Suprapubic skin (tissue), 4 donors: Measurements from ENCODE around the gene ZNF169. TPM values are rescaled to one million over a fixed set of nuclear protein-coding genes. Genes with fewer than 3 reads are reported as not detected.

Experiments
- DNase-seq, 2 donors: peaks; one replicate each; pipeline ENCODE4 v3.0.0-alpha.2; 2019; ENCODE audit warnings: low spot score in 2 of 2
- H3K27ac ChIP-seq: fragments of 200-600 bp; sonication (generic); one replicate; pipeline ENCODE4 v1.5.1; 2019
- H3K27me3 ChIP-seq: fragments of 200-600 bp; sonication (generic); one replicate; pipeline ENCODE4 v1.5.1; 2019
- H3K36me3 ChIP-seq: fragments of 200-600 bp; sonication (generic); one replicate; pipeline ENCODE4 v1.5.1; 2019
- H3K4me1 ChIP-seq: fragments of 200-600 bp; sonication (generic); one replicate; pipeline ENCODE4 v1.5.1; 2019
- H3K4me3 ChIP-seq: fragments of 200-600 bp; sonication (generic); one replicate; pipeline ENCODE4 v1.5.1; 2019; ENCODE audit warnings: mild to moderate bottlenecking
- H3K9me3 ChIP-seq: fragments of 200-600 bp; sonication (generic); one replicate; pipeline ENCODE4 v1.5.1; 2019
- CTCF ChIP-seq, 2 donors: fragments of 200-600 bp in 1 of 2; fragments of 450-650 bp in 1 of 2; sonication (generic) in 1 of 2; IDR thresholded peaks; one replicate each; pipeline ENCODE4 v1.5.1; 2016 to 2019; ENCODE audit warnings: antibody characterized with exemption in 2 of 2, mild to moderate bottlenecking in 1 of 2, moderate library complexity in 1 of 2
- EP300 ChIP-seq: sonication (generic); formaldehyde crosslinking; IDR thresholded peaks from one replicate; pipeline ENCODE4 v1.6.1; 2017; ENCODE audit warnings: antibody characterized with exemption
- POLR2A ChIP-seq, 2 donors: fragments of 450-650 bp; IDR thresholded peaks; one replicate each; pipeline ENCODE4 v1.6.1; 2017; ENCODE audit warnings: antibody characterized with exemption in 2 of 2, mild to moderate bottlenecking in 2 of 2, moderate library complexity in 2 of 2
- POLR2AphosphoS5 ChIP-seq, 3 donors: sonication (generic); formaldehyde crosslinking; IDR thresholded peaks; one replicate each; pipeline ENCODE4 v1.6.1; 2017; ENCODE audit warnings: antibody characterized with exemption in 3 of 3
- WGBS: methylation state at CpG from one replicate; pipeline ENCODE4 v1.1.5; 2018; 5-methylcytosine and 5-hydroxymethylcytosine counted together
- total RNA-seq, 4 donors: library from RNA; depleted of rRNA; stranded (reverse); fragments of >200 nt; gene quantifications; one replicate each; pipeline ENCODE4 v1.1.0, GENCODE V29; 2016

The ZNF169 gene
- 10 to 100 TPM in 1 of 4 donors, 1 to 10 TPM in 3; 5.8 to 24.4 (median 9.6) TPM for total RNA-seq

GRCh38 chr9:94259077-94259862 is at the start of gene ZNF169:
Gene ZNF169, plus strand, starts transcription at chr9:94259298. Its CDS starts 19,515 bp downstream, at chr9:94278813.
- Histone ChIP-seq H3K27ac (peak within 1 kb of the TSS; percentile 63), H3K36me3 (no peaks in the 10 kb centered on the region), H3K27me3 (peaks cover 2% of the 10 kb centered on the region), H3K9me3 (no peaks in the 10 kb centered on the region), H3K4me1 (peaks cover 13% of the 10 kb centered on the region), H3K4me3 (peak within 1 kb of the TSS; percentile 85)
- DNase-seq, result peak; percentile 94 to 95
- 6% methylated on average over 18 of the region's 50 CpGs for WGBS
- TF ChIP-seq POLR2A (IDR thresholded peaks at IDR 0.05) (no peak), POLR2AphosphoS5 (IDR thresholded peaks at IDR 0.05) (peak in 1 of 3 donors; percentile 15), EP300 (no peak)

GRCh38 chr9:94210616-94211603 is 48.2 kb upstream of the ZNF169 start:
- H3K4me3 ChIP-seq, result no peak overlapping the region
- TF ChIP-seq EP300 (no peak), POLR2A (IDR thresholded peaks at IDR 0.05) (no peak), POLR2AphosphoS5 (IDR thresholded peaks at IDR 0.05) (no peak), CTCF (IDR thresholded peaks at IDR 0.05) (no peak)
- no peaks in the 10 kb centered on the region for H3K4me1 ChIP-seq
- H3K36me3 ChIP-seq, result no peaks in the 10 kb centered on the region
- no peak overlapping the region for H3K27ac ChIP-seq
- no peaks in the 10 kb centered on the region for H3K9me3 ChIP-seq
- 81% methylated on average over 5 of the region's 5 CpGs for WGBS
- DNase-seq, result no peak
- H3K27me3 ChIP-seq, result no peaks in the 10 kb centered on the region

- Histone ChIP-seq H3K27ac (no peak overlapping the region), H3K9me3 (peaks cover 3% of the 10 kb centered on the region), H3K4me1 (no peaks in the 10 kb centered on the region), H3K36me3 (no peaks in the 10 kb centered on the region), H3K4me3 (no peak overlapping the region), H3K27me3 (no peaks in the 10 kb centered on the region)
- 82% methylated on average over 1 of the region's 1 CpG for WGBS
- TF ChIP-seq POLR2AphosphoS5 (IDR thresholded peaks at IDR 0.05), result no peak
- no peak for TF ChIP-seq POLR2A (IDR thresholded peaks at IDR 0.05)
- no peak for TF ChIP-seq EP300
- no peak for TF ChIP-seq CTCF (IDR thresholded peaks at IDR 0.05)
- no peak for DNase-seq
Observed at GRCh38 chr9:94212091-94212490, 47.0 kb upstream of the ZNF169 start.

- no peak overlapping the region for H3K4me3 ChIP-seq
- DNase-seq, result no peak
- no peak overlapping the region for H3K27ac ChIP-seq
- TF ChIP-seq POLR2A (IDR thresholded peaks at IDR 0.05), result no peak
- no peak for TF ChIP-seq EP300
- no peak for TF ChIP-seq CTCF (IDR thresholded peaks at IDR 0.05)
- TF ChIP-seq POLR2AphosphoS5 (IDR thresholded peaks at IDR 0.05), result no peak
- WGBS, result 65% methylated on average over 5 of the region's 5 CpGs
- no peaks in the 10 kb centered on the region for H3K36me3 ChIP-seq
- peaks cover 4% of the 10 kb centered on the region for H3K9me3 ChIP-seq
- H3K27me3 ChIP-seq, result no peaks in the 10 kb centered on the region
- H3K4me1 ChIP-seq, result no peaks in the 10 kb centered on the region
Observed at GRCh38 chr9:94212531-94212930, 46.6 kb upstream of the ZNF169 start.

GRCh38 chr9:94213511-94214124 is 45.5 kb upstream of the ZNF169 start:
- TF ChIP-seq CTCF (IDR thresholded peaks at IDR 0.05), result peak; percentile 70 to 86
- no peak for TF ChIP-seq POLR2AphosphoS5 (IDR thresholded peaks at IDR 0.05)
- no peak for TF ChIP-seq EP300
- no peak for TF ChIP-seq POLR2A (IDR thresholded peaks at IDR 0.05)
- 13% methylated on average over 12 of the region's 12 CpGs for WGBS
- no peak overlapping the region for H3K4me3 ChIP-seq
- no peaks in the 10 kb centered on the region for H3K27me3 ChIP-seq
- no peaks in the 10 kb centered on the region for H3K4me1 ChIP-seq
- H3K27ac ChIP-seq, result no peak overlapping the region
- DNase-seq, result peak; percentile 80 to 85
- H3K9me3 ChIP-seq, result peaks cover 4% of the 10 kb centered on the region
- H3K36me3 ChIP-seq, result no peaks in the 10 kb centered on the region
